Dermis blood vessel endothelial cell (primary cell): ENCODE measurements around the gene RAB37. TPM values are rescaled to one million over a fixed set of nuclear protein-coding genes. Genes with fewer than 3 reads are reported as not detected.

ENCODE experiments used
- DNase-seq: peaks from one replicate; pipeline ENCODE4 v3.0.0; 2010
- total RNA-seq: library from RNA; depleted of rRNA; stranded (reverse); fragments of >200 nt; gene quantifications from 2 replicates; pipeline ENCODE4 v1.2.3, GENCODE V29; 2014

Gene RAB37
- total RNA-seq, 1 donor from 2014 or later, result 0.17 TPM

- no peak for DNase-seq
Measured at GRCh38 chr17:74746376-74746775, 9.3 kb downstream of the RAB37 start.

DNA sequence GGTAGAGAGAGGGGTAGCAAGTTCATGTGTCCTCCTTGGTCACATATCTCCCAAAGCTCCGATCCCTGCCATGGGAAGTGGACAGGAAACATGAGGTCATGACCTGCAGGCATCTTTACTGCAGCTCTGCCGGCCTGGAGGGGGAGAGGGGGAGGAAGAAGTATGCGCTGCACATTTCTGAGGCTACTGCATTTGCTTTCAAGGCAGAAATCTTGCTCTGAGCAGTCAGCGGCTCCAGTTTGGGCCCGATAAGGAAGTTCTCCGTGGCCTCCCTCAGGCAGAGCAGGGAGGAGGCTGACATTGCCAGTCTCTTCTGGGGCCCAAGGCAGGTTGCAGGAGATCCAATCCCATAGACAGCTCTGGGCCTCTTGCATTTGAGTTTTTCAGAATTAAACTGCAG lies 9.9 kb downstream of the RAB37 start:
- DNase-seq, result no peak

DNA sequence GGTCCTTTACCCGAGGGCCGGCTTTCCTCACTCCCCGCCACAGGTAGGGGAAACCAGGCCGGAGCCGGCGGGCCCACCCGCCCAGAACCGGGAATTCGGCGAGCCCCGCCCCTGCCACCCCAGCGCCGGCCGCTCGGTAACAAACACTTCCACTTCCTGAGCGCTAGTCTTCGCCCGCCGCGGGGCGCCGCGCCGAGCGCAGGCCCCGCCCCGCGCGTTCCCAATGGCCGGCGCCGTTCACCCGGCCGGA lies 11.1 kb downstream of the RAB37 start:
- DNase-seq, result no peak

- peak; percentile 92 for DNase-seq
Measured at GRCh38 chr17:74748529-74749278, 11.6 kb downstream of the RAB37 start, which contains the start of gene NHERF1. TSS of gene NHERF1 (plus strand) at chr17:74748628. CDS start at chr17:74748847, 219 bp downstream.

- no peak for DNase-seq
Measured at GRCh38 chr17:74749279-74750038, 12.4 kb downstream of the RAB37 start.

DNA sequence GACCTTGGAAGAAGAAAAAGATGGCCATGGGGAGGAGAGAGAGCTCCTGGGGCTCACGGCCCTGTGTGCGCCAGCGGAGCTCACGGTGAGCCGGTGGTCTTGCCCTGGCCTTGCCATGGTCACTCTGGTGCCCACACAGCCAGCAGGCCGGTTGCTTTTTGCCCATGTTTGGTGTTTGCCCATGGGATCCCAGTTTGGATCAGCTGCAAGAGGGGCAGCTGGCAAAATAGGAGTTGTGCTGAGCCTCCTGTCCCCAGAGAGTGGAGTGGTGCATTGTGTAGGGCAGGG lies 12.9 kb downstream of the RAB37 start:
- no peak for DNase-seq

DNA sequence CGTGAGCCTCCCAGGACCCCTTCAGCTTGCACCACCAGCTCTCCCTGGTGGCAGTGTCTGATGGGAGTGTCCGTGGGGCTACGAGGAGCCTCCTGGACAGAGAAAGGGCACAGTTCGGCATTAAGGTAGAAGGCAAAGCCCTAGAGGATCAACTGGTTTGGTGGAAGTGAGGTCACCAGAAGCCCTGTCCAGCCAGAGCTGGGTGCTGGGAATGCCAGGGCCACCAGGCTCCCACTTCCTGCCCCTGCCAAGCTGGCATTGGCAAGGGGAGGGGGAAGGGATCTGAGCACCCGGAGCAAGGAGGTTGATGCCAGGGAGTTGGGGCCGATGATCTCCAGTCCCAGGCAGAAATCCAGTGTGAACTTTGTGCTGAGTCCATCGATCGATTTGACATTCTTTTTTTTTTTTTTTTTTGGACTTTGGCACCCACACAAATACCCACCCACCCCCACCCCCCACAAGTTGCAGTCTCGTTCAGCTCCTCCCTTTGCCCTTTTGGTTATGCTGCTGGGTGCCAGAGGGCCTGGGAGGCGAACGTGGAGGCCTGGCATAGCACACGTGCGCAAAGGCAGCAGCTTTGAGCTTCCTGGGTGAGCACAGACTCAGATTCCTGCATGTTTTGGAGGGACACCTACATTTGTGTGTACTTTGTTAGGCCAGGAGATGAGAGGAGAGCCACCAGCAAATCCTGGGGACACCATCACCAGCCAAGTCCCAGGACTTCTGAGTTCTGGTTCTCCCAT lies 13.4 kb downstream of the RAB37 start:
- no peak for DNase-seq

DNA sequence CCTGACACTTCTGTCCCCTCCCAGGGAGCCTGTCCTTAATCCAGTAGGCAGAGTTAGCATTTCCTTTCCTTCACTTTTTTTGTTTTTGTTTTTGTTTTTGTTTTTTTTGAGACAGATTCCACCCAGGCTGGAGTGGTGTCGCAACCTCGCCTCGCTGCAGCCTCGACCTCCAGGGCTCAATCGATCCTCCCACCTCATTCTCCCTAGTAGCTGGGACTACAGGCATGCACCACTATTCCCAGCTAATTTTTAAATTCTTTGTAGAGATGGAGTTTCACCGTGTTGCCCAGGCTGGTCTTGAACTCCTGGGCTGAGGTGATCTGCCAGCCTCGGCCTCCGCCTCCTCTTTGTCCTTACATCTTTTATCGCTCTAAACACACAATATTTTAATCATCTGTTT lies 15.4 kb downstream of the RAB37 start:
- no peak for DNase-seq

DNA sequence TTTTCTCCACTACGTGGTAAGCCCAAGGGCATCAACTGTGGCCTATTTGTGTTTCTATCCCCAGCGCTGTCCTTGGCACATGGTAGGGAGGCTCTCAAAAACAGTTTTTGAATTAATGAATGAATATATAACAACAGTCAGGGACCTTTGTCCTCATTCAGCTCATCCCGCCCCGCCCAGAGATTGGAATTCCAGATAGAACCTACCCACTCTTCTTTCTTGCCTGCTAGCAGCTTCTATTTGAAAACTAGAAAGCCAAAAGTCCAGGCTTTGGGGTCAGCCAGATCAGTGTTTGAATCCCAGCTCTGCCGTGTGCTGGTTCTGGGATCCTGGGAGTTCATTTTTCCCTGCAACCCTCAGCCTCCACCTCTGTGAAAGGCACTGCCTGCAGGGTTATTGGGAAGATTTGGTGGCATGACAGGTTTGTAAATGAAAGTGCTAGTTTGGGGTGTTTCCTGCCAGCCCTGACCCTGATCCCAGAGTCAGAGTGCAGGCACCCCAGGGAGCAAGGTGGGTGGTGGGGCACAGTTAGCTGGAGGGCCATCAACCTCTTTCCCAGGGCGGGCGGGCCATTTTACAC lies 15.9 kb downstream of the RAB37 start:
- no peak for DNase-seq

GRCh38 chr17:74754832-74755231 lies 17.8 kb downstream of the RAB37 start:
- DNase-seq, result no peak

DNA sequence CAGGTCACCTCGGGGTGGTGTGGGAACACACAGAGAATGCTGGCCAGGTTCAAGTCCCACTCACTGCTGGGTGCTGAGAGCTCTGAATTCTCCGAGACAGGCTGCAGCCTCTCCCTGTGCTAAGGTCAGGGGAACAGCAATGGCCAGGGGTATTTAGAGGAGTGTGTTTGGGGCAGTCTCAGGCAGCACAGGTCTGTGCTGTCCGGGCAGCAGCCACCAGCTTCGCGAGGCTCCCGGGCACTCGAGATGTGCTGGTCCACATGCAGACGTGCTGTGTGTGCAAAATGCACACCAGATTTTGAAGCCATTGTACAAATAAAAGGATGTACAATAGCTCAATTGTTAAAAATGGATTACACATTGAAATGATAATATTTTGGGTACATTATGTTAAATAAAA lies 18.5 kb downstream of the RAB37 start:
- no peak for DNase-seq

GRCh38 chr17:74756891-74757290 lies 19.8 kb downstream of the RAB37 start:
- no peak for DNase-seq

DNA sequence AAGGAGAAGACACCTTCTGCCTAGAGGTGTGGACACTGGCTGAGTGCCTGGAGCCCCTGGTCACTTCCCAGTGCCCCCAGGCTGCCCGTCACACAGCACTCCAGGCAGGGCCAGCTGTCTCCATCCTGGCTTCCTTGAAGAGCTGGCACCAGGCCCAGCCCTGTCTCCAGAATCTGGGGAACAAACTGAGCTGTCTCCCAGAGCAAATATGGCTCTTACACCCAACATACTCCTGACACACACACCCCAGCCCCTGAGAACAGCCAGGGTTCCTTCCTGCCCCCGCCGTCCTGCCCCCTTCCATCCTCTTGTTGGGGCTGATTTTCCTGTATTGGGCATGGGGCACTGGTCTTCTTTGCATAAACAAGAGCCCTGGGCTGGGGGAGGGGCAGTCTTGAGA lies 20.4 kb downstream of the RAB37 start:
- DNase-seq, result peak; percentile 41

DNA sequence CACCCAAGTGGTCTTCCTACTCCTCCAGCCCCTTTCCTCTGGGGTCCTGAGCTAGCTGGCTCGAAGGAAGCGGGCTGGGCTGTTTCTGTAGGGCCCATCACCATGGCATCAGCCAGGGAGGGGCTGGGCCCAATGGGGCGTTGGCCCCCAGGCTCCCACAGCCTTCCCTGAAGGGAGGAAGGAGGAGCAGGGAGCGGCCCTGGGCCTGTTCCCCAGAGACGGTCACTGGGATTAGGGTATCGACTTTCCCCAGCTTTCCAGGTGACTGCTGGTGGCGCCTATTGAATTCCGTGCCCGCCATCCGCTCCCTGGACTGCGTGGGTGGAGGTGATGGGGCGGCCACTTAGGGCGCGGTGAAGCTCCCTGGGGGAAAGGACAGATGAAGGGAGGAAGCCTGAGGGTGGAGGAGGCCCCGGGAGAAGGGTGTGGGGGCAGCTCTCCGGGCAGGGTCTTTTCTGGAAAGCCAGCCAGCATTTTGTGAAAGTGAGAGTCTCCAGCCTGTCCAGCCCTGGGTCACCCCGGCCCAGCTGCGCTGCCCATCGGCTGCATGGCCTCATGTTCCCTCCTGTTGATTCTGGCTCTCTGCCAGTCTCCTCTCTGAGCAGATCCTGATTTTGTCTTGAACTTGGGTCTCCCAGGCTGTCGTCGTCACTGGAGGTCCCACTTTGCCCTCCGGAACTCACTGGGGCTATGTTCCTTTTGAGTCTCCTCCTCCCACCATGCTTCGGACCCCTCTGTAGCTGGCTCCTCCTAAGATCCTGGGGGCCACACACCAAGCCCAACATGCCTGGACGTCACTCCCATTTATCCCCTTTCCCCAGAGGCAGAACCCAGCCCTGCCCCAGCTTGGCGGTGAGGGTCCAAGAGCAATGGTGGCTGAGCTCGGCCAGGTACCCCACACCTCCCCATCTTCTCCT lies 21.1 kb downstream of the RAB37 start:
- peak; percentile 48 for DNase-seq

DNA sequence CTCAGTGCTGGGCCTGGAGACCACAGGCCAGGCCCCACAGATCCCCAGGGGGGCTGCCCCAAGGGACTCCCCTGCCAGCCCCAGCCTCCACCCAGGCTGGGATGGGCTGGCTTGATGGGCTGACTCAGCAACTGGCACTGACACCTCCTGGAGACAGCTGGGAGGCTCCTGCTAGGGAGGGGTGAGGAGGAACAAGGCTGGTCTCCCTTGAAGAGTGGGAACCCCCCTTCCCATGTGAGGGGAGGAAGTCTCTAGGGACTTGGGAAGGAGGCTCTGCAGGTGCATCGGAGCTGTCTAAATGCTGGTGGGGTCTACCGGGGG lies 21.8 kb downstream of the RAB37 start:
- no peak for DNase-seq

GRCh38 chr17:74759243-74759801 lies 22.3 kb downstream of the RAB37 start:
- no peak for DNase-seq

- DNase-seq, result no peak
Measured at GRCh38 chr17:74759941-74760340, 22.9 kb downstream of the RAB37 start.

DNA sequence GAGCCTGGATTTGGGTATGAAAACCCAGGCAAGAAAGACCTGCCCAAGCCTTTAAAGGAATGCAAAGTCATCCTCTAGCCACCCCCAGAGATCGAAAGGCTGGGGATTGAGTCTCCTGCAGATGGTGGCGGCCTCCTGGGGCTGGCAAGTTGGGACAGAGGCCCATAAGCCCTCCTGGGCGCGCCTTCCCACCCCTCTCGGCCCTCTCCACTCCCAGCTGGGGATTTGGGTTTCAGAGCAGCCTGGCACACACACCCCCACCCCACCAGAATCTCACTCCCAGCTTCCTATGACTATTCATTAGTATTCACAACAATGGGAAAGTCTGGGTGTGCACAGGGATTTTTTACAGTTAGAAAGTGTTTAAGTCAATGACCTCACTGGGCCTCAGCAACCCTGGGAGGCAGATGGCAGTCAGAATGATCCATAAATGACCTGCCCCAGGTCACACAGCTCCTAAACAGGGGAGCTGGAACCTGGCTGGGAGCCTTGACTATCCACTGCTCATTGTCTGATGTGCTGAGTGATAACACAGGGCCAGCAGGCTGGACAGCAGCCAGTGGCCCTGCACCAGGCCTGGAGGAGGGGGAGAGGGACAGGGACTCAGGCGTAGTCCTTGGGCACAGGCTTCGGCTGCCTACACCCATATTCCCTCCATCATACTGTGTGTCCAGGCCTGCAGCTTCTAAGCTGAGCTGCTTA lies 23.5 kb downstream of the RAB37 start:
- peak; percentile 33 for DNase-seq

- DNase-seq, result no peak
Measured at GRCh38 chr17:74761419-74761818, 24.4 kb downstream of the RAB37 start.

DNA sequence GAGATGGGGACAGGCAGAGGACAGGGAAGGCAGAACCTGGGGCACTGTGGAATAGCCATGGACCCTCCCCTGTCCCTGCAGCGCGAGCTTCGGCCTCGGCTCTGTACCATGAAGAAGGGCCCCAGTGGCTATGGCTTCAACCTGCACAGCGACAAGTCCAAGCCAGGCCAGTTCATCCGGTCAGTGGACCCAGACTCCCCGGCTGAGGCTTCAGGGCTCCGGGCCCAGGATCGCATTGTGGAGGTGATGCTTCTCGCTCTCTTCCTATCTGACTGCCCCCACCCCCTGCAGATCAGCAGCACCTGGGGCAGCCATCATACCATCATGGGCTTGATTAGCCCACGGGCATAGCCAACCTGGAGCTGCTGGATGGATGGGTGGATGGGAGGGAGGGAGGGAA lies 24.9 kb downstream of the RAB37 start:
- DNase-seq, result no peak

DNA sequence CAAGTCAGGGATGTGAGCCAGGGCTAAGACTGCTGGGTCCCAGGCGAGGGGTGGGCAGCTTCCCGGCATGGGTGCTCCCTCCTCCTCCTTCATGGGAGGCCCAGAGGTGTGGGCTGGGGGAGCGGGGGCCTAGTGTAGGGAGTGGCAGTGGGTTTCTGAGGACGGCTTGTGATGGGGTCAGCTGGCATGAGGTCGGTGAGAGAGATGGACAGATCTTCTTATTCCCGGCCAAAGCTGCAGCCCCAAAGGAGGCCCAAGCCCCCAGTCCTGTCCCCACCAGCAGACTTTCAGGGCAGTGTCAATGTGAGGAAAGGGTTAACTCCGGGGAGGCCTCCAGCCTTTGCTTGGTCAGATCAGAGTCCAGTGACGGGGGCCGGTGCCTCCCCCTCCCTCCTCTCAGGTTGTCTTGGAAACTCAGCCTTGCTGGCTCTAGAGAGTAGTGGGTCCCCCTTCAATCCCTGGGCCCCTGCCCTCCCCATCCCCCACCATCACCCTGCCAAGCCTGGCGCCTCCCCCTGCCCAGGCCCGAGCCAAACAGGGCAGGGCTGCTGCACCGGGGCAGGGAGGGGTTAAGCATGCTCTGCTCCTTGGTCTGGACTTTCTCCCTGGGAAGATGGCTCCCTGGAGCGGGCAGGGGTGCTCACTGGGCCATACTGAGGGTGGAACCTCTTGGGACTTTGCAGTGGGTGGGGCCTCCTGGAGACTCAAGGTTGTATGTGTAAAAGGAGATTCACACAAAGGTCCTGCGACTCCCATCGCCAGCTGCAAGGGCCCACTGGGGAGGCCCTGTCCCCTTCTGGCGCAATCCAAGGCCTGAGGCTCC lies 26.7 kb downstream of the RAB37 start:
- no peak for DNase-seq
